ENCODE data around the gene CACNB3.

- TF ChIP-seq CTCF (IDR thresholded peaks at IDR 0.05; ENCODE audit: poor library complexity, severe bottlenecking) = no peak
- no peak for TF ChIP-seq SMC3 (conservative IDR thresholded peaks at IDR 0.05; ENCODE audit: poor library complexity)
- TF ChIP-seq POLR2AphosphoS5 (IDR thresholded peaks at IDR 0.05) = no peak
- TF ChIP-seq EZH2 (IDR thresholded peaks at IDR 0.05; ENCODE audit: borderline replicate concordance, insufficient read depth, low read length, poor library complexity, severe bottlenecking) = no peak
Measured at GRCh38 chr12:48796976-48797375, 21.3 kb upstream of the CACNB3 start.

Data from neural cell (in vitro differentiated cells).